Measurements from ENCODE around the gene DACH1. TPM values are rescaled to one million over a fixed set of nuclear protein-coding genes. Genes with fewer than 3 reads are reported as not detected.
"Not testable (repeated sequence)": the region's sequence is repeated elsewhere in the genome, so short reads cannot be mapped to it uniquely, and the experiment has no call there.

The DACH1 gene
- not detected for total RNA-seq

DNA sequence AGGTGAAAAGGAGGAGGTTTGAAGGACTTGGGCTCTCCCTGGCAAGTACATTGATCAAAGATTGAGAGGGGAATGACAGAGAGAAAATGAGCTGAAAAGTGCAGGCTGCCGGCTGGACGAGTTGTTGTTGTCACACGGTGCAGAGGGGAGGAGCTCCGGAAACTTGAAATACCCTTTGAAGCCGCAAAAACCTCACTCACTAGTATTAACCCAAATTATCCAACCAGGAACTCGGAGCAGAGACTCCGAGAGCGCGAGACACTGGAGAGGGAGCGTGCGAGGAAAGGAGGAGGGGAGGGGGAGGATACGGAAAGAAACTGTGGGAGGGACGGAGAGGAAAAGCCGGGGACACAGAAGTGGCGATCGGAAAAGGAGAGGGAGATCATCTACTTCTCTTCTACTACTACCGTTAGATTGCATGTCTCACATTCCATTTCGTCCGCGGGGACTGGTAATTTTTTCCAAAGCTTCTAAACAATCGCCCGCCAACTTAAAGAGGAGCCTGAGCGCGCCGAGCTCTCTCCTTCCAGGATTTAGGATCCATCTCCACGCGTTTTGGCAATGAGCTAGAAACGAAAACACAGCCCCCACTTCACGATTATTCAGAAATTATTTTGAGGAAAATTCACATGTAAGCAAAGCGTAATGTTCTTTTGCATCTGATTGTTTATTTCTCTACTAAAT, at the start of gene DACH1:
DACH1 (minus strand) TSS at position 74 of the 684 bp plus-strand sequence.
- ATAC-seq = peak; percentile 44 to 59

GRCh38 chr13:71913717-71914116, 46.7 kb upstream of the DACH1 start:
- H3K27ac Mint-ChIP-seq = no peak overlapping the region
- H3K9me3 Mint-ChIP-seq = peaks cover 0 to 6% of the 10 kb centered on the region in 2 donors
- DNase-seq (ENCODE audit: low spot score in 2 of 2) (no peak), ATAC-seq (no peak)
- H3K36me3 Mint-ChIP-seq = no peaks in the 10 kb centered on the region

More for the DNA sequence above, at the start of gene DACH1:
- Mint-ChIP-seq H3K27ac (no peak within 1 kb of the TSS), H3K9me3 (no peaks in the 10 kb centered on the region), H3K36me3 (peaks cover 11 to 15% of the 10 kb centered on the region in 2 donors)
- DNase-seq (ENCODE audit: low spot score in 2 of 2) = no peak

GRCh38 chr13:71912524-71912923, 45.5 kb upstream of the DACH1 start:
- peaks cover 0 to 3% of the 10 kb centered on the region in 2 donors for H3K9me3 Mint-ChIP-seq
- no peak overlapping the region for H3K27ac Mint-ChIP-seq
- no peaks in the 10 kb centered on the region for H3K36me3 Mint-ChIP-seq
- no peak for DNase-seq (ENCODE audit: low spot score in 2 of 2)
- no peak for ATAC-seq

GRCh38 chr13:71906448-71906847, 39.4 kb upstream of the DACH1 start:
- DNase-seq (ENCODE audit: low spot score in 2 of 2) (no peak), ATAC-seq (no peak)
- Mint-ChIP-seq H3K36me3 (no peaks in the 10 kb centered on the region), H3K27ac (no peak overlapping the region), H3K9me3 (peaks cover 0 to 6% of the 10 kb centered on the region in 2 donors)

- no peaks in the 10 kb centered on the region for H3K36me3 Mint-ChIP-seq
- no peak for ATAC-seq
- no peak for DNase-seq (ENCODE audit: low spot score in 2 of 2)
- peaks cover 0 to 6% of the 10 kb centered on the region in 2 donors for H3K9me3 Mint-ChIP-seq
- H3K27ac Mint-ChIP-seq = no peak overlapping the region
These were observed 35.7 kb upstream of the DACH1 start for GRCh38 chr13:71902676-71903075.

DNA sequence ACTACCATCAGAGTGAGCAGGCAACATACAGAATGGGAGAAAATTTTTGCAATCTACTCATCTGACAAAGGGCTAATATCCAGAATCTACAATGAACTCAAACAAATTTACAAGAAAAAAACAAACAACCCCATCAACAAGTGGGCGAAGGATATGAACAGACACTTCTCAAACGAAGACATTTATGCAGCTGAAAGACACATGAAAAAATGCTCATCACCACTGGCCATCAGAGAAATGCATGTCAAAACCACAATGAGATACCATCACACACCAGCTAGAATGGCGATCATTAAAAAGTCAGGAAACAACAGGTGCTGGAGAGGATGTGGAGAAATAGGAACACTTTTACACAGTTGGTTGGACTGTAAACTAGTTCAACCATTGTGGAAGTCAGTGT, 26.5 kb upstream of the DACH1 start:
- ATAC-seq; DNase-seq (ENCODE audit: low spot score in 2 of 2); H3K36me3 Mint-ChIP-seq; H3K27ac Mint-ChIP-seq; H3K9me3 Mint-ChIP-seq: not testable (repeated sequence)

- no peaks in the 10 kb centered on the region for H3K36me3 Mint-ChIP-seq
- ATAC-seq = no peak
- no peak overlapping the region for H3K27ac Mint-ChIP-seq
- H3K9me3 Mint-ChIP-seq = peaks cover 0 to 12% of the 10 kb centered on the region in 2 donors
- no peak for DNase-seq (ENCODE audit: low spot score in 2 of 2)
These were observed 19.9 kb upstream of the DACH1 start for GRCh38 chr13:71886880-71887279.

DNA sequence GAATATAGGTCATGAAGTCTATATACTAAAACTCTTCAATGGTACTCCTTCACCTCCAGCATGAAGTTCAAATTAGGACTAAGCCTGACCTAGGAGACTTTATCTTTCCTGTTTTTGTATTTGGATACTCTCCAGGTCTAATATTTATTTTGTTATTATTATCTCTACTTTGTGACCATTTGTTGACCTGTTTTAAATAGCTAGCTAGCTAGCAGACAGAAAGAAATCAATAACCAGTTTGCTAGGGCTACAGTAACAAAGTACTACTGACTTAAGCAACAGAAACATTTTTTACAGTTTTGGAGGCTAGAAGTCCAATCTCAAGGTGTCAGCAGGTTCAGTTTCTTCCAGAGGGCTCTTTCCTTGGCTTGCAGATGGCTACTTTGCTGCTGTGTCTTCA, 15.1 kb upstream of the DACH1 start:
- ATAC-seq (no peak), DNase-seq (ENCODE audit: low spot score in 2 of 2) (no peak)
- Mint-ChIP-seq H3K9me3 (peaks cover 0 to 12% of the 10 kb centered on the region in 2 donors), H3K27ac (no peak overlapping the region), H3K36me3 (no peaks in the 10 kb centered on the region)

- DNase-seq (ENCODE audit: low spot score in 2 of 2) = no peak
- no peak for ATAC-seq
- peaks cover 0 to 9% of the 10 kb centered on the region in 2 donors for H3K9me3 Mint-ChIP-seq
- H3K27ac Mint-ChIP-seq = no peak overlapping the region
- H3K36me3 Mint-ChIP-seq = no peaks in the 10 kb centered on the region
These were observed 13.9 kb upstream of the DACH1 start for GRCh38 chr13:71880753-71881541.

- DNase-seq (ENCODE audit: low spot score in 2 of 2) = no peak
- H3K36me3 Mint-ChIP-seq = no peaks in the 10 kb centered on the region
- H3K27ac Mint-ChIP-seq = no peak overlapping the region
- H3K9me3 Mint-ChIP-seq = peaks cover 0 to 9% of the 10 kb centered on the region in 2 donors
- ATAC-seq = no peak
These were observed 12.9 kb upstream of the DACH1 start for GRCh38 chr13:71879808-71880344.

GRCh38 chr13:71879129-71879535, 12.1 kb upstream of the DACH1 start:
- DNase-seq (ENCODE audit: low spot score in 2 of 2) (no peak), ATAC-seq (peak; percentile 56 to 69)
- H3K36me3 Mint-ChIP-seq = no peaks in the 10 kb centered on the region
- H3K27ac Mint-ChIP-seq = no peak overlapping the region
- peaks cover 0 to 4% of the 10 kb centered on the region in 2 donors for H3K9me3 Mint-ChIP-seq

- no peaks in the 10 kb centered on the region for H3K9me3 Mint-ChIP-seq
- no peaks in the 10 kb centered on the region for H3K36me3 Mint-ChIP-seq
- DNase-seq (ENCODE audit: low spot score in 2 of 2) (no peak), ATAC-seq (no peak)
- no peak overlapping the region for H3K27ac Mint-ChIP-seq
These were observed 10.3 kb upstream of the DACH1 start for GRCh38 chr13:71877256-71877653.

GRCh38 chr13:71876648-71877255, 9.7 kb upstream of the DACH1 start:
- Mint-ChIP-seq H3K36me3 (no peaks in the 10 kb centered on the region), H3K9me3 (no peaks in the 10 kb centered on the region), H3K27ac (no peak overlapping the region)
- DNase-seq (ENCODE audit: low spot score in 2 of 2) (no peak), ATAC-seq (no peak)

DNA sequence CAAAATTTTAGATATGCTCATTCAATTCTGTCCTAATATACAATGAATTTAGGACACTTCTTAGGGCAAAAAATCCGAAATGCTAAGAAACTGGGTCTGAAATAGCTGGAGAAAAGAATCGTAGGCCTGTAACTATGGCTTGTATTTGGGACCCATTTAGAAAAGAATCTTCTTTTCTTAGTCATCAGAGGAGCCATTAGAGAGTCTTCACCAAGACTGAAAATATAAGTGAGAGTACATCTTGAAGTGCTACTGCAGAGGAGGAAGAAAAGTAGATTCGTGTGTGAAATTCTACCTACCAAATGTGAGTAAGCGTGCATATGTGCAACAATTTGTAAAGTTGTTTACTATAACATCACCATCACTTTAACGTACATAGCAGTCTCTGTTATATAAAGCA, 8.8 kb upstream of the DACH1 start:
- Mint-ChIP-seq H3K9me3 (no peaks in the 10 kb centered on the region), H3K27ac (no peak overlapping the region), H3K36me3 (no peaks in the 10 kb centered on the region)
- DNase-seq (ENCODE audit: low spot score in 2 of 2) (no peak), ATAC-seq (no peak)

- ATAC-seq (no peak), DNase-seq (ENCODE audit: low spot score in 2 of 2) (no peak)
- no peak overlapping the region for H3K27ac Mint-ChIP-seq
- H3K36me3 Mint-ChIP-seq = no peaks in the 10 kb centered on the region
- H3K9me3 Mint-ChIP-seq = no peaks in the 10 kb centered on the region
These were observed 7.5 kb upstream of the DACH1 start for GRCh38 chr13:71874458-71874857.

GRCh38 chr13:71873418-71874247, 6.6 kb upstream of the DACH1 start:
- ATAC-seq = no peak
- no peaks in the 10 kb centered on the region for H3K9me3 Mint-ChIP-seq
- DNase-seq (ENCODE audit: low spot score in 2 of 2) = no peak
- H3K36me3 Mint-ChIP-seq = no peaks in the 10 kb centered on the region
- H3K27ac Mint-ChIP-seq = no peak overlapping the region
